Measurements from ENCODE around the gene TCF7L2. TPM values are rescaled to one million over a fixed set of nuclear protein-coding genes. Genes with fewer than 3 reads are reported as not detected.

The TCF7L2 gene
- total and polyA plus RNA-seq, 4 donors: 9.1 to 32.3 (median 21.4) TPM

DNA sequence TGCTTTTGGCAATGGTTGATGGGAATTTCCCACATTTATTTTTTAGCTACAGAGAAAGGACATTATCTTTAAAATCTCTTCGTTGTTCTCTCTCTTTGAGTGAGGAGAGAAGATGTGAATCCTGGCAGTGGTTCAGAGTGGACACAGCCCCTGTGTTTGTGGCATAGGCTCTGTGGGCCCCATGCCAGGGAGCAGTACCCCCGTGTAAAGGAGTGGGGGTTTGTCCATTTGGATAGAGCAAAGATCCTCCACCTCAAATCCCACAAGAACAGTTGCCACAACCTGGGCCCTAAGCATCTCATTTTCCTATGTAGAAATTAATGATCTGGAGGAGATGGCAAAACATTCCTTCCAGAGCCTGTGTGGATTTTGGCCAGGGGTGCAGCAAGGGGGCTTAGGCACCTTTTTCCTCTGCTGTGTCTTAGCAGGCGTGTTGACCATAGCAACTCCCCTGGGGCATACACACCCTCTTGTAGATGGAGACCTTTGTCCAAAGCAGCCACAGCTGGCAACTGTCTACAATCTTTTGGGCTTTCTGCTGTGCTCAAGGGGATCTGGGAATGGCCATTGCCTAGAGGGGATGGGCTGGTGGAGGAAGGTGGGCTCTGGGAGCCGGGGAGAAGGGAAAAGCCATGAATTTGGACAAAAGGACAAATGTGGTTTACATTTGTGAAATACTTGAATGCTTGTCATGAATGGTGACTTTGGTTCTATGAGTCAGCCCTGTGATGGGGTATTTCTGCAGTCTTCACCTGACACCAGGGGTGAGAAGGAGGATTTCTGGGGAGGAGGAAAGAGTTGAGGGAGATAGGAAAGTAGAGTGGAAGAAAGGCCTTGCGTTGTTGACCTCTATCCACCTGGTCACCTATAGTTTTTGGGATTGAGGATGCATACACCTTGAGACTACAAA lies 92.0 kb downstream of the TCF7L2 start:
- no peaks in the 10 kb centered on the region for H3K27me3 ChIP-seq (ENCODE audit: control insufficient read depth in 3 of 3, insufficient read depth in 3 of 3, low read length in 2 of 3)
- ATAC-seq (ENCODE audit: insufficient read depth, low FRiP score) (no peak), DNase-seq (no peak)
- peaks cover 0 to 15% (median 0%) of the 10 kb centered on the region in 5 donors for H3K4me1 ChIP-seq (ENCODE audit: control insufficient read depth in 5 of 5, insufficient read depth in 5 of 5, low read length in 5 of 5)
- TF ChIP-seq CTCF (IDR thresholded peaks at IDR 0.05; ENCODE audit: control extremely low read depth, extremely low read depth): no peak
- 77 to 83% methylated on average over 5 of the region's 5 CpGs for WGBS, 2 donors
- peaks cover 0 to 9% (median 3%) of the 10 kb centered on the region in 4 donors for H3K36me3 ChIP-seq (ENCODE audit: control insufficient read depth in 4 of 4, insufficient read depth in 4 of 4, low read length in 4 of 4)
- no peak overlapping the region for H3K4me3 ChIP-seq
- no peak overlapping the region for H3K9ac ChIP-seq (ENCODE audit: insufficient read depth in 1 of 2, low read length in 2 of 2)
- H3K27ac ChIP-seq (ENCODE audit: low read depth in 1 of 2, low read length in 1 of 2): peak overlapping the region in 1 of 2 donors; percentile 42
- no peaks in the 10 kb centered on the region for H3K9me3 ChIP-seq (ENCODE audit: control insufficient read depth in 4 of 4, insufficient read depth in 3 of 4, low read length in 3 of 4)

DNA sequence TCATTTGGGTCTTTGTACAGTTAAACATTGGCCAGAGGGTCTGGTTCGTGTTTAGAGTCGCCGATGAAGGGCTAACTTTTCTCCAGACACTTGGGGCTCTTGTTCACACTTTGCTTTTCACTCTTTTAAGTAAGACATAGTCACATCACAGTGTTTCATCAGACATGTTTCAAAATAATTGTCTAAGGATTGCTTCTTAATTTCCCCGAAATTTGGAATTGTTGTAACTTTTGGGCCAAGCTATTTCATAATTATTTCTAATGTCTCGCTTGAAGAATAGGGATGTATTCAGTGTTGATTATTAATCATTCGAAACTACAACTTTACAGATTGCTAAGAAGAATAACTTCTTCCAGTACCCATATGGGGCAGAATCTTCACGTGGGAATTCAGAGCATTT lies 92.8 kb downstream of the TCF7L2 start:
- H3K9ac ChIP-seq (ENCODE audit: insufficient read depth in 1 of 2, low read length in 2 of 2): no peak overlapping the region
- ATAC-seq (ENCODE audit: insufficient read depth, low FRiP score): no peak
- H3K4me3 ChIP-seq: no peak overlapping the region
- TF ChIP-seq CTCF (IDR thresholded peaks at IDR 0.05; ENCODE audit: control extremely low read depth, extremely low read depth): no peak
- H3K4me1 ChIP-seq (ENCODE audit: control insufficient read depth in 5 of 5, insufficient read depth in 5 of 5, low read length in 5 of 5): peaks cover 0 to 14% (median 4%) of the 10 kb centered on the region in 5 donors
- DNase-seq: no peak
- H3K27me3 ChIP-seq (ENCODE audit: control insufficient read depth in 3 of 3, insufficient read depth in 3 of 3, low read length in 2 of 3): no peaks in the 10 kb centered on the region
- 65 to 79% methylated on average over 7 of the region's 7 CpGs for WGBS, 2 donors
- H3K9me3 ChIP-seq (ENCODE audit: control insufficient read depth in 4 of 4, insufficient read depth in 3 of 4, low read length in 3 of 4): no peaks in the 10 kb centered on the region
- H3K36me3 ChIP-seq (ENCODE audit: control insufficient read depth in 4 of 4, insufficient read depth in 4 of 4, low read length in 4 of 4): peaks cover 0 to 9% (median 3%) of the 10 kb centered on the region in 4 donors
- H3K27ac ChIP-seq (ENCODE audit: low read depth in 1 of 2, low read length in 1 of 2): no peak overlapping the region

GRCh38 chr10:113044016-113044755 lies 94.1 kb downstream of the TCF7L2 start:
- Histone ChIP-seq H3K9ac (ENCODE audit: insufficient read depth in 1 of 2, low read length in 2 of 2) (no peak overlapping the region), H3K4me1 (ENCODE audit: control insufficient read depth in 5 of 5, insufficient read depth in 5 of 5, low read length in 5 of 5) (peaks cover 0 to 14% (median 6%) of the 10 kb centered on the region in 5 donors), H3K36me3 (ENCODE audit: control insufficient read depth in 4 of 4, insufficient read depth in 4 of 4, low read length in 4 of 4) (peaks cover 0 to 9% (median 3%) of the 10 kb centered on the region in 4 donors), H3K4me3 (no peak overlapping the region), H3K27me3 (ENCODE audit: control insufficient read depth in 3 of 3, insufficient read depth in 3 of 3, low read length in 2 of 3) (no peaks in the 10 kb centered on the region), H3K9me3 (ENCODE audit: control insufficient read depth in 4 of 4, insufficient read depth in 3 of 4, low read length in 3 of 4) (no peaks in the 10 kb centered on the region), H3K27ac (ENCODE audit: low read depth in 1 of 2, low read length in 1 of 2) (peak overlapping the region in 1 of 2 donors; percentile 15)
- DNase-seq (no peak), ATAC-seq (ENCODE audit: insufficient read depth, low FRiP score) (no peak)
- 77 to 84% methylated on average over 12 of the region's 12 CpGs for WGBS, 2 donors
- no peak for TF ChIP-seq CTCF (IDR thresholded peaks at IDR 0.05; ENCODE audit: control extremely low read depth, extremely low read depth)
